OCI-LY1 (cell line): ENCODE data around the gene MKRN2OS.

ENCODE experiments used
- H2AFZ ChIP-seq: fragments of 200-600 bp; sonication (generic), shearing (Covaris generic); 2 replicates; pipeline ENCODE4 v1.6.0; 2014; ENCODE audit warnings: antibody characterized with exemption, mild to moderate bottlenecking, low read length
- H3F3A ChIP-seq: fragments of 200-600 bp; sonication (generic), shearing (Covaris generic); 2 replicates; pipeline ENCODE4 v1.6.0; 2014; ENCODE audit warnings: mild to moderate bottlenecking, antibody characterized with exemption, low read length, moderate library complexity; ENCODE audit not compliant: insufficient read depth
- H3K27ac ChIP-seq: fragments of 200-600 bp; sonication (generic); 2 replicates; pipeline ENCODE4 v1.5.1; 2014; ENCODE audit warnings: low read length, mixed run types, mild to moderate bottlenecking, low read depth; ENCODE audit not compliant: poor library complexity, severe bottlenecking
- H3K27me3 ChIP-seq: fragments of 200-600 bp; sonication (generic); 2 replicates; pipeline ENCODE4 v1.6.0; 2014; ENCODE audit warnings: antibody characterized with exemption, mild to moderate bottlenecking, low read length, moderate library complexity; ENCODE audit not compliant: insufficient read depth
- H3K36me3 ChIP-seq: fragments of 200-600 bp; sonication (generic); 2 replicates; pipeline ENCODE4 v1.6.1; 2014; ENCODE audit warnings: mild to moderate bottlenecking, antibody characterized with exemption, low read length, moderate library complexity, mixed read lengths; ENCODE audit not compliant: insufficient read depth
- H3K4me1 ChIP-seq: fragments of 200-600 bp; sonication (generic); 2 replicates; pipeline ENCODE4 v1.5.1; 2014; ENCODE audit warnings: mild to moderate bottlenecking, low read length, moderate library complexity; ENCODE audit not compliant: insufficient read depth, severe bottlenecking
- H3K4me2 ChIP-seq: fragments of 200-600 bp; sonication (generic), shearing (Covaris generic); 2 replicates; pipeline ENCODE4 v1.6.1; 2014; ENCODE audit warnings: low read length
- H3K4me3 ChIP-seq: fragments of 200-600 bp; sonication (generic); 2 replicates; pipeline ENCODE4 v1.5.1; 2014; ENCODE audit warnings: low read length, low read depth, mild to moderate bottlenecking, mixed read lengths; ENCODE audit not compliant: poor library complexity, severe bottlenecking
- H3K79me2 ChIP-seq: fragments of 200-600 bp; shearing (Covaris generic); 2 replicates; pipeline ENCODE4 v1.6.1; 2016; ENCODE audit warnings: mixed run types, low read length, mixed read lengths; ENCODE audit not compliant: insufficient read depth
- H3K9ac ChIP-seq: fragments of 200-600 bp; sonication (generic), shearing (Covaris generic); 2 replicates; pipeline ENCODE4 v1.6.1; 2014; ENCODE audit warnings: mild to moderate bottlenecking, low read length, mixed read lengths
- H3K9me2 ChIP-seq: fragments of 200-600 bp; sonication (generic), shearing (Covaris generic); 2 replicates; pipeline ENCODE4 v1.6.1; 2014; ENCODE audit warnings: low read depth, mild to moderate bottlenecking, low read length, mixed read lengths
- H3K9me3 ChIP-seq: fragments of 200-600 bp; shearing (Covaris generic); 2 replicates; pipeline ENCODE4 v1.6.1; 2014; ENCODE audit warnings: low read length, mixed read lengths
- H4K20me1 ChIP-seq: fragments of 200-600 bp; sonication (generic), shearing (Covaris generic); 2 replicates; pipeline ENCODE4 v1.6.0; 2016; ENCODE audit warnings: mild to moderate bottlenecking, low read length; ENCODE audit not compliant: insufficient read depth
- CTCF ChIP-seq: fragments of 200-600 bp; sonication (generic), shearing (Covaris generic); IDR thresholded peaks from 2 replicates; pipeline ENCODE4 v1.5.1; 2017; ENCODE audit warnings: mild to moderate bottlenecking, antibody characterized with exemption, low read length, moderate library complexity, mixed read lengths
- EZH2 ChIP-seq: fragments of 200-600 bp; sonication (generic), shearing (Covaris generic); IDR thresholded peaks from 2 replicates; pipeline ENCODE4 v1.8.0; 2017; ENCODE audit warnings: borderline replicate concordance, mixed run types, mild to moderate bottlenecking, antibody characterized with exemption, low read length, moderate library complexity, mixed read lengths

Gene MKRN2OS

GRCh38 chr3:12591456-12591855 is 46.2 kb upstream of the MKRN2OS start:
- Histone ChIP-seq H3K9me2 (no peaks in the 10 kb centered on the region), H3K27ac (no peak overlapping the region), H2AFZ (no peak overlapping the region), H3K4me2 (no peak overlapping the region), H3K4me1 (no peaks in the 10 kb centered on the region), H3K4me3 (no peak overlapping the region), H3K9ac (no peak overlapping the region), H3K79me2 (no peaks in the 10 kb centered on the region), H3F3A (no peaks in the 10 kb centered on the region), H3K9me3 (no peaks in the 10 kb centered on the region), H4K20me1 (no peaks in the 10 kb centered on the region), H3K36me3 (peaks cover 87% of the 10 kb centered on the region), H3K27me3 (no peaks in the 10 kb centered on the region)
- no peak for TF ChIP-seq CTCF
- TF ChIP-seq EZH2, result no peak

- H3K9me3 ChIP-seq, result no peaks in the 10 kb centered on the region
- peaks cover 90% of the 10 kb centered on the region for H3K36me3 ChIP-seq
- H4K20me1 ChIP-seq, result no peaks in the 10 kb centered on the region
- no peaks in the 10 kb centered on the region for H3F3A ChIP-seq
- H3K4me1 ChIP-seq, result no peaks in the 10 kb centered on the region
- H3K79me2 ChIP-seq, result no peaks in the 10 kb centered on the region
- no peak overlapping the region for H3K9ac ChIP-seq
- no peak overlapping the region for H3K4me2 ChIP-seq
- no peaks in the 10 kb centered on the region for H3K9me2 ChIP-seq
- no peaks in the 10 kb centered on the region for H3K27me3 ChIP-seq
- TF ChIP-seq CTCF (no peak), EZH2 (no peak)
- H3K27ac ChIP-seq, result no peak overlapping the region
- H2AFZ ChIP-seq, result no peak overlapping the region
- H3K4me3 ChIP-seq, result no peak overlapping the region
These were observed 44.8 kb upstream of the MKRN2OS start for GRCh38 chr3:12590096-12590495.

- no peaks in the 10 kb centered on the region for H3F3A ChIP-seq
- H3K36me3 ChIP-seq, result peaks cover 89% of the 10 kb centered on the region
- TF ChIP-seq EZH2, result no peak
- no peak for TF ChIP-seq CTCF
- H3K4me2 ChIP-seq, result no peak overlapping the region
- H3K9ac ChIP-seq, result no peak overlapping the region
- H3K27me3 ChIP-seq, result no peaks in the 10 kb centered on the region
- H2AFZ ChIP-seq, result no peak overlapping the region
- H3K27ac ChIP-seq, result no peak overlapping the region
- H3K4me3 ChIP-seq, result no peak overlapping the region
- no peaks in the 10 kb centered on the region for H3K4me1 ChIP-seq
- H3K9me3 ChIP-seq, result no peaks in the 10 kb centered on the region
- no peaks in the 10 kb centered on the region for H4K20me1 ChIP-seq
- H3K79me2 ChIP-seq, result no peaks in the 10 kb centered on the region
- H3K9me2 ChIP-seq, result no peaks in the 10 kb centered on the region
These were observed 43.0 kb upstream of the MKRN2OS start for GRCh38 chr3:12588039-12589009.
